SJCRH30 (cell line): Measurements from ENCODE around the gene SPHK2. TPM values are rescaled to one million over a fixed set of nuclear protein-coding genes. Genes with fewer than 3 reads are reported as not detected.

Experiments
- DNase-seq, 2 experiments: peaks; one replicate each; pipeline ENCODE4 v3.0.0-alpha.2; 2015 to 2020
- H3K27ac ChIP-seq: fragments of 250-450 bp; sonication (Bioruptor Pico); 2 replicates; pipeline ENCODE4 v1.5.1; 2020; ENCODE audit warnings: mild to moderate bottlenecking, moderate library complexity
- H3K27me3 ChIP-seq: fragments of 250-450 bp; sonication (Bioruptor Pico); 2 replicates; pipeline ENCODE4 v1.5.1; 2020; ENCODE audit warnings: mild to moderate bottlenecking, moderate library complexity
- H3K36me3 ChIP-seq: fragments of 250-450 bp; sonication (Bioruptor Pico); 2 replicates; pipeline ENCODE4 v1.5.1; 2020; ENCODE audit warnings: mild to moderate bottlenecking, moderate library complexity
- H3K4me1 ChIP-seq: fragments of 250-450 bp; sonication (Bioruptor Pico); 2 replicates; pipeline ENCODE4 v1.5.1; 2020; ENCODE audit warnings: mild to moderate bottlenecking, moderate library complexity
- H3K4me3 ChIP-seq: fragments of 250-450 bp; sonication (Bioruptor Pico); 2 replicates; pipeline ENCODE4 v1.5.1; 2020; ENCODE audit warnings: mild to moderate bottlenecking, moderate library complexity
- H3K9me3 ChIP-seq: fragments of 250-450 bp; sonication (Bioruptor Pico); replicated peaks from 2 replicates; pipeline ENCODE4 v1.5.1; 2020; ENCODE audit warnings: mild to moderate bottlenecking, moderate library complexity
- total RNA-seq: library from RNA; depleted of rRNA; stranded (reverse); fragments of >200 nt; shearing (Covaris generic); gene quantifications from 2 replicates; pipeline ENCODE4 v1.2.3, GENCODE V29; 2014

Gene SPHK2
- total RNA-seq, 1 experiment from 2014 or later: 17.4 TPM

- DNase-seq: no peak
- no peaks in the 10 kb centered on the region for H3K27me3 ChIP-seq
- H3K4me3 ChIP-seq: no peak overlapping the region
- H3K9me3 ChIP-seq: no peaks in the 10 kb centered on the region
- H3K4me1 ChIP-seq: peaks cover 4% of the 10 kb centered on the region
- no peak overlapping the region for H3K27ac ChIP-seq
- H3K36me3 ChIP-seq: peaks cover 51% of the 10 kb centered on the region
These were observed 46.5 kb downstream of the SPHK2 start for GRCh38 chr19:48665786-48666185.

- Histone ChIP-seq H3K9me3 (no peaks in the 10 kb centered on the region), H3K4me1 (peaks cover 8% of the 10 kb centered on the region), H3K27me3 (no peaks in the 10 kb centered on the region), H3K36me3 (peaks cover 30% of the 10 kb centered on the region), H3K27ac (no peak overlapping the region), H3K4me3 (no peak overlapping the region)
- no peak for DNase-seq
These were observed 49.0 kb downstream of the SPHK2 start for GRCh38 chr19:48668332-48668731.

GRCh38 chr19:48668761-48669160, 49.5 kb downstream of the SPHK2 start:
- no peak overlapping the region for H3K4me3 ChIP-seq
- H3K27ac ChIP-seq: no peak overlapping the region
- peaks cover 8% of the 10 kb centered on the region for H3K4me1 ChIP-seq
- peaks cover 25% of the 10 kb centered on the region for H3K36me3 ChIP-seq
- no peaks in the 10 kb centered on the region for H3K9me3 ChIP-seq
- DNase-seq: no peak
- H3K27me3 ChIP-seq: no peaks in the 10 kb centered on the region

- Histone ChIP-seq H3K4me1 (peaks cover 11% of the 10 kb centered on the region), H3K27ac (peak overlapping the region; percentile 69; the same call in 1 of the 2 replicates), H3K4me3 (no peak overlapping the region), H3K36me3 (peaks cover 22% of the 10 kb centered on the region), H3K9me3 (no peaks in the 10 kb centered on the region), H3K27me3 (no peaks in the 10 kb centered on the region)
- no peak for DNase-seq
These were observed 50.8 kb downstream of the SPHK2 start for GRCh38 chr19:48669903-48670668.

GRCh38 chr19:48670699-48671445, 51.6 kb downstream of the SPHK2 start:
- H3K4me1 ChIP-seq: peaks cover 16% of the 10 kb centered on the region
- peak overlapping the region; percentile 65 for H3K4me3 ChIP-seq
- H3K9me3 ChIP-seq: no peaks in the 10 kb centered on the region
- peaks cover 22% of the 10 kb centered on the region for H3K36me3 ChIP-seq
- no peaks in the 10 kb centered on the region for H3K27me3 ChIP-seq
- H3K27ac ChIP-seq: peak overlapping the region; percentile 69
- DNase-seq: peak; percentile 50 to 52

GRCh38 chr19:48671446-48671995, 52.2 kb downstream of the SPHK2 start:
- DNase-seq: peak; percentile 57 to 58
- Histone ChIP-seq H3K4me3 (peak overlapping the region; percentile 65), H3K27me3 (no peaks in the 10 kb centered on the region), H3K9me3 (no peaks in the 10 kb centered on the region), H3K27ac (peak overlapping the region; percentile 69), H3K4me1 (peaks cover 17% of the 10 kb centered on the region), H3K36me3 (peaks cover 19% of the 10 kb centered on the region)

GRCh38 chr19:48672994-48673393, 53.7 kb downstream of the SPHK2 start, which contains the start of gene NTN5:
TSS of gene NTN5 (minus strand) at chr19:48673017. CDS start at chr19:48670986, 2,031 bp downstream.
- H3K9me3 ChIP-seq: no peaks in the 10 kb centered on the region
- peak within 1 kb of the TSS; percentile 69 for H3K27ac ChIP-seq
- DNase-seq: peak; percentile 78 to 79

GRCh38 chr19:48673436-48674100, 54.3 kb downstream of the SPHK2 start:
- Histone ChIP-seq H3K4me1 (peaks cover 17% of the 10 kb centered on the region), H3K27me3 (no peaks in the 10 kb centered on the region), H3K36me3 (peaks cover 7% of the 10 kb centered on the region), H3K27ac (peak overlapping the region; percentile 69), H3K9me3 (no peaks in the 10 kb centered on the region), H3K4me3 (peak overlapping the region; percentile 65)
- no peak for DNase-seq

More at GRCh38 chr19:48672994-48673393, 53.7 kb downstream of the SPHK2 start, which contains the start of gene NTN5:
- Histone ChIP-seq H3K27me3 (no peaks in the 10 kb centered on the region), H3K4me1 (peaks cover 17% of the 10 kb centered on the region), H3K36me3 (peaks cover 12% of the 10 kb centered on the region), H3K4me3 (peak within 1 kb of the TSS; percentile 65)

GRCh38 chr19:48674216-48674809, 55.0 kb downstream of the SPHK2 start:
- H3K4me1 ChIP-seq: peaks cover 17% of the 10 kb centered on the region
- peak overlapping the region; percentile 65 for H3K4me3 ChIP-seq
- no peaks in the 10 kb centered on the region for H3K27me3 ChIP-seq
- no peaks in the 10 kb centered on the region for H3K9me3 ChIP-seq
- peak overlapping the region; percentile 69; the same call in 1 of the 2 replicates for H3K27ac ChIP-seq
- H3K36me3 ChIP-seq: peaks cover 4% of the 10 kb centered on the region
- DNase-seq: no peak

GRCh38 chr19:48674921-48675824, 55.9 kb downstream of the SPHK2 start:
- no peaks in the 10 kb centered on the region for H3K27me3 ChIP-seq
- H3K36me3 ChIP-seq: peaks cover 4% of the 10 kb centered on the region; the same call in 1 of the 2 replicates
- peak overlapping the region; percentile 65 for H3K4me3 ChIP-seq
- H3K9me3 ChIP-seq: no peaks in the 10 kb centered on the region
- H3K4me1 ChIP-seq: peaks cover 17% of the 10 kb centered on the region
- peak overlapping the region; percentile 69 for H3K27ac ChIP-seq
- peak; percentile 92 to 97 for DNase-seq

GRCh38 chr19:48676487-48676886, 57.2 kb downstream of the SPHK2 start:
- no peak overlapping the region for H3K4me3 ChIP-seq
- no peak for DNase-seq
- no peak overlapping the region for H3K27ac ChIP-seq
- H3K27me3 ChIP-seq: no peaks in the 10 kb centered on the region
- peaks cover 5% of the 10 kb centered on the region; the same call in 1 of the 2 replicates for H3K36me3 ChIP-seq
- H3K9me3 ChIP-seq: no peaks in the 10 kb centered on the region
- peaks cover 20% of the 10 kb centered on the region for H3K4me1 ChIP-seq

- Histone ChIP-seq H3K9me3 (no peaks in the 10 kb centered on the region), H3K27me3 (no peaks in the 10 kb centered on the region), H3K4me3 (no peak overlapping the region), H3K27ac (no peak overlapping the region), H3K36me3 (peaks cover 5% of the 10 kb centered on the region; the same call in 1 of the 2 replicates), H3K4me1 (peaks cover 24% of the 10 kb centered on the region)
- no peak for DNase-seq
These were observed 57.6 kb downstream of the SPHK2 start for GRCh38 chr19:48676887-48677286.

- Histone ChIP-seq H3K27me3 (no peaks in the 10 kb centered on the region), H3K4me3 (no peak overlapping the region), H3K27ac (no peak overlapping the region), H3K4me1 (peaks cover 27% of the 10 kb centered on the region), H3K36me3 (peaks cover 11% of the 10 kb centered on the region; the same call in 1 of the 2 replicates), H3K9me3 (no peaks in the 10 kb centered on the region)
- DNase-seq: no peak
These were observed 58.9 kb downstream of the SPHK2 start for GRCh38 chr19:48678201-48678600.
